Tibial nerve (tissue), 4 donors: ENCODE results near the gene NTM. TPM values are rescaled to one million over a fixed set of nuclear protein-coding genes. Genes with fewer than 3 reads are reported as not detected.

Experiments used
- DNase-seq, 2 donors: peaks; one replicate each; pipeline ENCODE4 v3.0.0-alpha.2; 2019; ENCODE audit warnings: low spot score in 2 of 2
- H3K27ac ChIP-seq, 4 donors: fragments of 200-600 bp; sonication (generic) in 3 of 4; one replicate each; pipeline ENCODE4 v1.5.1; 2017 to 2019; ENCODE audit warnings: mild to moderate bottlenecking in 1 of 4
- H3K27me3 ChIP-seq, 2 donors: fragments of 200-600 bp; sonication (generic) in 1 of 2; one replicate each; pipeline versions ENCODE4 v1.5.1 to v1.6.0; 2017 to 2019
- H3K36me3 ChIP-seq, 3 donors: fragments of 200-600 bp; sonication (generic); one replicate each; pipeline ENCODE4 v1.5.1; 2018 to 2019
- H3K4me1 ChIP-seq, 4 donors: fragments of 200-600 bp; sonication (generic) in 3 of 4; one replicate each; pipeline ENCODE4 v1.5.1; 2017 to 2019
- H3K4me3 ChIP-seq, 4 donors: fragments of 200-600 bp; sonication (generic) in 3 of 4; one replicate each; pipeline ENCODE4 v1.5.1; 2017 to 2019; ENCODE audit warnings: mild to moderate bottlenecking in 1 of 4, moderate library complexity in 1 of 4
- H3K9me3 ChIP-seq, 4 donors: fragments of 200-600 bp; sonication (generic) in 3 of 4; one replicate each; pipeline ENCODE4 v1.5.1; 2017 to 2019
- EP300 ChIP-seq, 2 donors: sonication (generic); formaldehyde crosslinking; IDR thresholded peaks; one replicate each; pipeline ENCODE4 v1.6.1; 2017; ENCODE audit warnings: antibody characterized with exemption in 2 of 2, mild to moderate bottlenecking in 1 of 2
- POLR2A ChIP-seq, 2 donors: fragments of 450-650 bp; IDR thresholded peaks; one replicate each; pipeline ENCODE4 v1.6.1; 2017; ENCODE audit warnings: antibody characterized with exemption in 2 of 2, mild to moderate bottlenecking in 2 of 2, moderate library complexity in 2 of 2
- WGBS, 2 donors: methylation state at CpG; one replicate each; pipeline ENCODE4 v1.1.5; 2018; 5-methylcytosine and 5-hydroxymethylcytosine counted together
- total RNA-seq, 4 donors: library from RNA; depleted of rRNA; stranded (reverse); fragments of >200 nt; gene quantifications; one replicate each; pipeline ENCODE4 v1.1.0, GENCODE V29; 2016
- TF ChIP-seq, protein P1 (sequence below), 5 experiments: fragments of 200-600 bp in 3 of 5; fragments of 450-650 bp in 2 of 5; sonication (generic) in 3 of 5; IDR thresholded peaks; one replicate each; pipeline ENCODE4 v1.5.1; 2016 to 2019; ENCODE audit warnings: antibody characterized with exemption in 5 of 5, mild to moderate bottlenecking in 3 of 5, moderate library complexity in 2 of 5

The NTM gene
- total RNA-seq, 4 donors from 2014 or later: 3.7 to 11.4 (median 10.8) TPM

DNA sequence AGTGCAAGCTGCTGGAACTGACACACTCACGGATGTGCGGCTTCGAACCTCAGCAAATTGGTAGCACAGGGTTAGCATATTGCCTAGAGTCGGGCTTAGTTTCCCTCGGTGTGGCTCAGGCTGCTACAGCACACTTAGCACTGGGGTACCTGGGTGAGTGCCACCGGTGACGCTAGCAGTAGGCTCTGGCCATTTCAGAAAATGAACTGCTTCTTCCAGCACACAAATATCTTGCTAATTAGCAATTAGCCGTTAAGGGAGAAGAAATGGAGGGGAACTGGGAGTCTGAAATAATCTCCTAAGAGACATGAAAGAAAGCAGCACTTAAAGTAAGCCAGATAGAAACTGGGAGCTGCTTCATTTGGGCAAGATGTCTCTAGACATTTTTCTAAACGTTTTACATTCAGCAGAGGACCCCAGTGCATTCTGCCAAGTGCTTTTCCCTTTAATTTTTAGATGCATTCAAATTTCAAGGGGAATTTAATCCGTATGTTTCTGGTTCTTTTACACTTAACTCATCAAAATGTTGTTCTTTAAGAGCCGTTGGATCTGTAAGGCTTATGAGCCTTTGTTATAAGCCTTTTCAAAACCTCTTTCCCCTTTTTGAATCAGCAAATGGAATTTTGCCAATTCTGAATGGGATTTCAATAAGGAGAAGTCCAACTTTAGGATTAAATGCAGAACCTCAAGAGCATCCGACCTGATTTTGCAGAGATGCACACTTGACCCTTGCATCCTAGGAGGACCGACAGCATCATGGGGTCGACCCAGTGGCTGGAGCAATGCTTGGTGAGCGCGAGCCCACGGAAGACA lies 708.1 kb downstream of the NTM start:
- H3K36me3 ChIP-seq: no peaks in the 10 kb centered on the region
- TF ChIP-seq POLR2A (IDR thresholded peaks at IDR 0.05) (no peak), EP300 (IDR thresholded peaks at IDR 0.05) (no peak)
- TF ChIP-seq, protein P1, sequence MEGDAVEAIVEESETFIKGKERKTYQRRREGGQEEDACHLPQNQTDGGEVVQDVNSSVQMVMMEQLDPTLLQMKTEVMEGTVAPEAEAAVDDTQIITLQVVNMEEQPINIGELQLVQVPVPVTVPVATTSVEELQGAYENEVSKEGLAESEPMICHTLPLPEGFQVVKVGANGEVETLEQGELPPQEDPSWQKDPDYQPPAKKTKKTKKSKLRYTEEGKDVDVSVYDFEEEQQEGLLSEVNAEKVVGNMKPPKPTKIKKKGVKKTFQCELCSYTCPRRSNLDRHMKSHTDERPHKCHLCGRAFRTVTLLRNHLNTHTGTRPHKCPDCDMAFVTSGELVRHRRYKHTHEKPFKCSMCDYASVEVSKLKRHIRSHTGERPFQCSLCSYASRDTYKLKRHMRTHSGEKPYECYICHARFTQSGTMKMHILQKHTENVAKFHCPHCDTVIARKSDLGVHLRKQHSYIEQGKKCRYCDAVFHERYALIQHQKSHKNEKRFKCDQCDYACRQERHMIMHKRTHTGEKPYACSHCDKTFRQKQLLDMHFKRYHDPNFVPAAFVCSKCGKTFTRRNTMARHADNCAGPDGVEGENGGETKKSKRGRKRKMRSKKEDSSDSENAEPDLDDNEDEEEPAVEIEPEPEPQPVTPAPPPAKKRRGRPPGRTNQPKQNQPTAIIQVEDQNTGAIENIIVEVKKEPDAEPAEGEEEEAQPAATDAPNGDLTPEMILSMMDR (IDR thresholded peaks at IDR 0.05): no peak
- H3K4me3 ChIP-seq: no peak overlapping the region
- no peak overlapping the region for H3K27ac ChIP-seq
- WGBS, 2 donors: 75 to 76% methylated on average over 17 of the region's 17 CpGs
- H3K27me3 ChIP-seq: no peaks in the 10 kb centered on the region
- H3K4me1 ChIP-seq: peaks cover 0 to 4% (median 0%) of the 10 kb centered on the region in 4 donors
- no peak for DNase-seq
- peaks cover 0 to 11% (median 2%) of the 10 kb centered on the region in 4 donors for H3K9me3 ChIP-seq

DNA sequence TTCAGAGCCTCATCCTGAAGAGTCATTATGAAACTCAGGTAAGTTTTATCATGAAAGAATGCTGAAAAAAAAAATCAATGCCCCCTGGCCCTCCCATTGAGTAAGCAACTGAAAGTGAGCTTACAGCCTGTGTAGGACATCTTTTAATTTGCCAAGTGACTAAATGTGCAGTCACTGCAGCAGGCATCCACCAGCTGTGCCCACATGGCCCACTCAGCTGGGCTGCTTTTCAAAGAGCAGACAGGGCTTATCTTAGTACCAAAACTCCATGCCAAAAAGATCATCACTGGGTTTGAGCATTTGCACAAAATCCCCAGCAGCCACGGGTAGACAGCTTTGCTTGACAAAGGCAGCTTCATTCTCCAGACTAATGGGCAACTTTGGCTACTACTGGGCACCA lies 709.7 kb downstream of the NTM start:
- Histone ChIP-seq H3K27me3 (no peaks in the 10 kb centered on the region), H3K4me3 (no peak overlapping the region), H3K36me3 (no peaks in the 10 kb centered on the region), H3K4me1 (no peaks in the 10 kb centered on the region), H3K27ac (no peak overlapping the region), H3K9me3 (peaks cover 0 to 27% (median 8%) of the 10 kb centered on the region in 4 donors)
- TF ChIP-seq, protein P1 (IDR thresholded peaks at IDR 0.05): no peak
- TF ChIP-seq POLR2A (IDR thresholded peaks at IDR 0.05) (no peak), EP300 (IDR thresholded peaks at IDR 0.05) (no peak)
- DNase-seq: no peak
- WGBS, 2 donors: 78 to 82% methylated on average over 1 of the region's 1 CpG

DNA sequence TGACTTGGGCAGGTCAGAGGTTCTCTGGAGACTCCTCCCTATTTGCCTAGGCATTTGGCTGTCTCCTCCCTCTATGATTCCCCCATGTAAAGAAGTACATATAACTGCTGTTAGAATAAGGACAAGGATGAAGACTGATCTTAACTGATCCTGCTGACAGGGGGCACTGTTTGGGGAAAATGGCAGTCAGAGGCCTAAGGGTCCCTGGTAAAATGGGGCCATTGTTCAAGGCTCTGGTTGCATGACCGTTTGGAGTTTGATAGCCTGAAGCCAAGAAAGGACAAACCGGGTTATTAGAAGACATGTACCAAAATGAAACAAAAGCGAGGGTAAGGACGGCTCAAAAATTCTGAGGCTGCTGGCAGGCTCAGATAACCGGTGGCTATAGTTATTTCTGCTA lies 712.2 kb downstream of the NTM start:
- no peak for DNase-seq

DNA sequence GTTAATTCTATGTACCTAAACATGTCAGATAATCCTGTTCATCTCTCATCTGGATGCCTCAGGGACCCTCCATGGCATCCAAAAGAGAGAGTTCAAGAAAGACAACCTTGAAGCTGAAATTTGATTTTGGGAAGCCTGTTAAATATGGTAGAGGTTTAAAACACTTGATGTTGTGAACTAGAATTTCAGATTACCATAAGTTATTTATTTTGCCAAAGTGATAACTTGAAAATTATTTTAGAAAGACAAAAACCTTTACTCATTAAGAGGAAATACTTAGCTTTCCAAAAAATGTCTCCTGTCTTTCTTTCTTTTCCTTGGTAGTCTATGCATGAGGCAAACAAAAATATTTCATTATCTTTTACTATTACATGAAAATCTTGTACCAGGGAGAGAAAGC lies 714.0 kb downstream of the NTM start:
- no peak for DNase-seq
- peaks cover 0 to 56% (median 12%) of the 10 kb centered on the region in 4 donors for H3K9me3 ChIP-seq

More for the DNA sequence above, 712.2 kb downstream of the NTM start:
- Histone ChIP-seq H3K27ac (no peak overlapping the region), H3K27me3 (no peaks in the 10 kb centered on the region), H3K36me3 (no peaks in the 10 kb centered on the region), H3K4me3 (no peak overlapping the region), H3K4me1 (peaks cover 0 to under 1% (median 0%) of the 10 kb centered on the region in 4 donors), H3K9me3 (peaks cover 0 to 45% (median 12%) of the 10 kb centered on the region in 4 donors)
- WGBS, 2 donors: 61 to 62% methylated on average over 5 of the region's 5 CpGs
- TF ChIP-seq POLR2A (IDR thresholded peaks at IDR 0.05): no peak
- TF ChIP-seq, protein P1 (IDR thresholded peaks at IDR 0.05): no peak
- no peak for TF ChIP-seq EP300 (IDR thresholded peaks at IDR 0.05)

DNA sequence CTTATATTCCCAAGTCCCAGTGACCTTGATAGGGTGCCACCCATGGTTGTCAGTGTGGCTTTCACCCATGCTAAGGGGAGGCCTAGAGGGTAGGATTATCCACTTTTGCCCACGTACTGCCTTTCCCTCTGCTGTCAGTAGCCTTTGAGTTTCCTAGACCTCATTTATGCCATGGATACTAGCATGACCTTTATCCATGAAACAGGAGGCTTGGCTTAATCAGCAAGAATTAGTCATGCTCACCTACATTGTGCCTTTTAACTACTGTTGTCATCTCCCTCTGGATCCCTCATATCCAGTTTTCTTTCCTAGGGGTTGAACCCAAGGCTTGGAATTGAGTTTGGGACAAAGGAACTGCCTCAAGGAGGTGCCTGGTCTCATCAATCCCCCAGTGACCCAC lies 716.7 kb downstream of the NTM start:
- Histone ChIP-seq H3K4me3 (no peak overlapping the region), H3K9me3 (peaks cover 0 to 56% (median 12%) of the 10 kb centered on the region in 4 donors), H3K36me3 (no peaks in the 10 kb centered on the region), H3K27me3 (no peaks in the 10 kb centered on the region), H3K4me1 (peaks cover 0 to 9% (median 2%) of the 10 kb centered on the region in 4 donors), H3K27ac (peak overlapping the region in 2 of 4 donors; percentile 7 to 46)
- WGBS, 2 donors: 83 to 87% methylated on average over 1 of the region's 1 CpG
- TF ChIP-seq EP300 (IDR thresholded peaks at IDR 0.05) (no peak), POLR2A (IDR thresholded peaks at IDR 0.05) (no peak)
- TF ChIP-seq, protein P1 (IDR thresholded peaks at IDR 0.05): no peak
- DNase-seq: no peak

More for the DNA sequence above, 714.0 kb downstream of the NTM start:
- H3K4me1 ChIP-seq: peaks cover 0 to 9% (median 2%) of the 10 kb centered on the region in 4 donors
- H3K27ac ChIP-seq: no peak overlapping the region
- TF ChIP-seq, protein P1 (IDR thresholded peaks at IDR 0.05): no peak
- TF ChIP-seq POLR2A (IDR thresholded peaks at IDR 0.05) (no peak), EP300 (IDR thresholded peaks at IDR 0.05) (no peak)
- H3K4me3 ChIP-seq: no peak overlapping the region
- no peaks in the 10 kb centered on the region for H3K36me3 ChIP-seq
- H3K27me3 ChIP-seq: no peaks in the 10 kb centered on the region
